GM10266 (cell line): Measurements from ENCODE around the gene XAB2.

Experiments
- DNase-seq: peaks from one replicate; pipeline ENCODE4 v3.0.0; 2012; ENCODE audit errors: extremely low spot score
- TF ChIP-seq, protein P1 (sequence below): IDR thresholded peaks from 2 replicates; pipeline ENCODE4 v1.5.1; 2012; ENCODE audit warnings: mild to moderate bottlenecking, low read depth; ENCODE audit not compliant: control insufficient read depth, insufficient read depth; ENCODE audit errors: missing control alignments

XAB2 gene

DNA sequence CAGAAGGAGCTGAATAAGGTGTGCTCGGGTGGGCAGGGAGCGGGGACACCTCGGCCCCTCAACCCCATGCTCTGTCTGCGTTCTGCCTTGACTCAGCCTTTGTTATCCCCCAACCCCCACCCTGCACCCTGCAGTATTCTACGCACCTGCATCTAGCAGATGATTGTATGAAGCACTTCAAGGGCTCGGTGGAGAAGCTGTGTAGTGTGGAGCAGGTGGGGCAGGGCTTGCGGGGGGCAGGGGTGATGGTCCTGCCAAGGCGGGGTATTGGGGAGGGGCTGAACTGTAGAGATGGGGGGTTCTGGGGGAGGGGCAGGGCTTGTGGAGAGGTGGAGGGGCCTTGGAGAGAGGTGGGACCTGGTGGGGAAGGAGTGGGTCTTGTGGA, 13.7 kb upstream of the XAB2 start:
- TF ChIP-seq, protein P1, sequence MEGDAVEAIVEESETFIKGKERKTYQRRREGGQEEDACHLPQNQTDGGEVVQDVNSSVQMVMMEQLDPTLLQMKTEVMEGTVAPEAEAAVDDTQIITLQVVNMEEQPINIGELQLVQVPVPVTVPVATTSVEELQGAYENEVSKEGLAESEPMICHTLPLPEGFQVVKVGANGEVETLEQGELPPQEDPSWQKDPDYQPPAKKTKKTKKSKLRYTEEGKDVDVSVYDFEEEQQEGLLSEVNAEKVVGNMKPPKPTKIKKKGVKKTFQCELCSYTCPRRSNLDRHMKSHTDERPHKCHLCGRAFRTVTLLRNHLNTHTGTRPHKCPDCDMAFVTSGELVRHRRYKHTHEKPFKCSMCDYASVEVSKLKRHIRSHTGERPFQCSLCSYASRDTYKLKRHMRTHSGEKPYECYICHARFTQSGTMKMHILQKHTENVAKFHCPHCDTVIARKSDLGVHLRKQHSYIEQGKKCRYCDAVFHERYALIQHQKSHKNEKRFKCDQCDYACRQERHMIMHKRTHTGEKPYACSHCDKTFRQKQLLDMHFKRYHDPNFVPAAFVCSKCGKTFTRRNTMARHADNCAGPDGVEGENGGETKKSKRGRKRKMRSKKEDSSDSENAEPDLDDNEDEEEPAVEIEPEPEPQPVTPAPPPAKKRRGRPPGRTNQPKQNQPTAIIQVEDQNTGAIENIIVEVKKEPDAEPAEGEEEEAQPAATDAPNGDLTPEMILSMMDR = no peak
- no peak for DNase-seq

DNA sequence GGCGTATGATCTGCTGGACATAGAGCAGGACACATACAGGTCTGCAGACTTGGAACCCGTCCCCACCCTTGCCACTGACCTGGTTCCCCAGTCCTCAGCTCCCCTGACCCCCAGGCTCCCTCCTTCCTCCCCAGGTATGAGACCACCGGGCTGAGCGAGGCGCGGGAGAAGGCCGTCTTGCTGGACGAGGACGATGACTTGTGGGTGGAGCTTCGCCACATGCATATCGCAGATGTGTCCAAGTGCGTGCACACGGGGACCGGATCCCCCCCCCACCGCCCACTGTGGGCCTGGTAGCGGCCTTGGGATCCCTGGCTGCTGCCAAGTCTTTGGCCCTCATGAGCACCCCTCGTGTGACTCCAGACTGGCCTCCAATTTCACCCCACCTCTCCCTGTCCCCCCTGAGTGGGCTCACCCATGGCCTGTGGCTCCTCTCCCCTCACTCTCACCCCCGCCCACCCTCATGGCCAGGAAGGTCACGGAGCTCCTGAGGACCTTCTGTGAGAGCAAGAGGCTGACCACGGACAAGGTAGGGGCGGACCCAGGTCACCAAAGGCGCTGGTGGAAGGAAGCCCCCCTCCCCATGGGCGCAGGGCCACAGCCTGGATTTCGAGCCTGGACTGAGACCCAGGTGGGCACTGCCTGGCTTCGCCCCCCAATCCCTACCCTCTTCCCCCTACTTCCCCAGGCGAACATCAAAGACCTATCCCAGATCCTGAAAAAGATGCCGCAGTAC, 13.1 kb upstream of the XAB2 start:
- TF ChIP-seq, protein P1 = no peak
- DNase-seq = no peak

DNA sequence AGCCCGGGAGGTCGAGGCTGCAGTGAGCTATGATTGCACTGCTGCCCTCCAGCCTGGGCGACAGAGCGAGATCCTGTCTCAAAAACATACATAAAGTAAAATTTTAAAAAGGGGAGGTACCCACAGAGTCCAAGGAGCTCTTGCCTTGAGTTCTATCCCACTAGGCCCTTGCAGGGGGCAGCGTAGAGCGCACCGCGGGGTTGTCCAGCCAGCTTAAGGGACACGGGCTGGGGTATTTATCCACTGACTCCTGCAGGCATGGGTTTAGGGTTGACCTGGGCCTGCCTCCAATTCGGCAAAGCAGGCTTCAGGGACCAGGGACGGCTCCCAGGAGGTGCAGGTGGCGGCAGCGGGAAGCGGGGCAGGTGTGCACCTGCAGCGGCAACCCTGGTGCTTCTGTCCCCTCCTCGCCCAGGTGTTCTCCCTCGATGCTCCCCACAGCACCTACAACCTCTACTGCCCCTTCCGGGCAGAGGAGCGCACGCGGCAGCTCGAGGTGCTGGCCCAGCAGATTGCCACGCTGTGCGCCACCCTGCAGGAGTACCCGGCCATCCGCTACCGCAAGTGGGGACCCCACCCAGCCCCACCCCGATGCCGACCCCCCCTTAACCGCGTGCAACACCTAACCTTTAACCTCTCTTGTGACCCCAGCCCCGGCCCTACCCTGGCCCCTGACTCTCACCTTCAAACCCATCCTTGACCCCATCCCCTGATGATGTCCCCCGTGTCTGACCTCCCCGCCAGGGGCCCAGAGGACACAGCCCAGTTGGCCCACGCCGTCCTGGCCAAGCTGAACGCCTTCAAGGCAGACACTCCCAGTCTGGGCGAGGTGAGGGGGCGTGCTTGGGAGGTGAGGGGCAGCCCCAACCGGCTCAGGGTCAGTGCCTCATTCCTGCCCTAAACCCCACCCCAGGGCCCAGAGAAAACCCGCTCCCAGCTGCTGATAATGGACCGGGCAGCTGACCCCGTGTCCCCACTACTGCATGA, 12.2 kb upstream of the XAB2 start:
- TF ChIP-seq, protein P1 = no peak
- DNase-seq = no peak

DNA sequence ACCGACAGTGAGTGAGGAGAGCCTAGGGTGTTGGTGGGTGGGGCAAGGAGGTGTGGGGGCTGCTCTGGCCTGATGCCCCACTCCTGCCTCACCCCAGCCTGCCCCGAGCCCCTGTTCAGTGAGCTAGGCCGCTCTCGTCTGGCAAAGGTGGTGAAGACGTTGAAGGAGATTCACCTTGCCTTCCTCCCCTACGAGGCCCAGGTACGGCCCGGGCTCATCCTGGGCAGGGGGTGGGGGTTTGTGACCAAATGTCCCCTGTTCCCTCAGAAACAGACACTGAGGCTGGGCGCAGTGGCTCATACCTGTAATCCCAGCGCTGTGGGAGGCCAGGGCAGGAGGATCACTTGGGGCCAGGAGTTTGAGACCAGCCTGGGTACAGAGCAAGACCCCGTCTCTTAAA, 11.5 kb upstream of the XAB2 start:
- no peak for DNase-seq
- TF ChIP-seq, protein P1 = no peak

DNA sequence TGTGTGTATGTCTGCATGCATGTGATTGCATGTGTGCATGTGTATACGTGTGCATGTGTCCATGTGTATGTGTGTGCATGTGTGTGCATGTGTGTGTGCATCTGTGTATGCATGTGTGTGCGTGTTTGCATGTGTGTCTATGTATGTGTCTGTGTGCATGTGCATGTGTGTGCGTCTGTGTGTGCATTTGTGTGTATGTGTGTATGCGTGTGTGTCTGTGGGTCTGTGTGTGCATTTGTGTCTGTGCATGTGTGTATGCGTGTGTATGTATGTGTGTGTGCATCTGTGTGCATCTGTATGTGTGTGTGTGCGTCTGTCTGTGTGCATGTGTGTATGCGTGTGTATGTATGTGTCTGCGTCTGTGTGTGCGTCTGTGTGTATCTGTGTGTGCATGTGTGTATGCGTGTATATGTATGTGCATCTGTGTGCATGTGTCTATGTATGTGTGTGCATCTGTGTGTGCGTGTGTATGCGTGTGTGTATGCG, 10.6 kb upstream of the XAB2 start:
- DNase-seq = no peak
- TF ChIP-seq, protein P1 = no peak

DNA sequence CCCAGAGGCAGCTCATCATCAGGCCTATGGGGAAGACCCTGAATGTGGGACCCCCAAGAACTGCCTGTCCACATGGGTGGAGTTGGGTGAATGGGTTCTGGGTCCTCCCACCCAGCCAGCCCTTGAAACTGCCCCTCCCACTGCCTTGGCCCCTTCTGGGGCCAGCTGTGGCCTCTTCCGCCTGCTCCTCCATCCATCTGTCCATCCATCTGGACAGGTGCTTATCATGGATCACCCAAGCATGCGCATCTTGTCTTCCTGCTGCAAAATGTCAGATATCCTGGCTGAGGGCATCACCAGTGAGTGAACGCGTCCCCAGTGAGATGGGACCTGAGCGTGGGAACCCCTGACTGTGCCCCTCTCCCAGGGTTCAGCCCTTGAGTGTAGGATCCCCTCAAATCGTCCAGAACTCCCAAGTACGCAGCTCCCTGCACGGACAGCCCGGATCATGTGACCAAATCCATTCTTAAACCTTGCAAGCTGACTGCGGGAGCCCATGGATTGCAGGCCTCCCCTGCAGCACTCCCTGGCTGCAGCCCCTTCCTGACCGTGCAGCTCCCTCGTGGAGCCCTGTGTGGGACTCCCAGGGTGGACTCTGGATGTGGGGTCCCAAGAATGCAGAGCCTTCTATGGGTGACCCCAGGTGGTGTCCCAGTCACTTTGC, 9.6 kb upstream of the XAB2 start:
- DNase-seq = no peak

More for the DNA sequence above, 9.6 kb upstream of the XAB2 start:
- TF ChIP-seq, protein P1 = no peak
